Measurements from ENCODE around the gene PERCC1. TPM values are rescaled to one million over a fixed set of nuclear protein-coding genes. Genes with fewer than 3 reads are reported as not detected.
A peak's percentile ranks its signal among the peaks of the same experiment; 100 is the strongest.

The PERCC1 gene
- total RNA-seq, 1 donor = not detected

GRCh38 chr16:1420111-1420539, 10.8 kb upstream of the PERCC1 start:
- H3K27ac ChIP-seq (ENCODE audit: low read depth, low read length) = peak overlapping the region; percentile 95
- peak overlapping the region; percentile 83 for H2AFZ ChIP-seq (ENCODE audit: low read length)
- no peaks in the 10 kb centered on the region for H3K9me3 ChIP-seq (ENCODE audit: low read depth, low read length)
- H3K36me3 ChIP-seq (ENCODE audit: insufficient read depth, low read length) = no peaks in the 10 kb centered on the region
- peaks cover 11% of the 10 kb centered on the region for H3K4me1 ChIP-seq (ENCODE audit: insufficient read depth, low read length)
- H3K4me3 ChIP-seq (ENCODE audit: insufficient read depth, low read length) = peak overlapping the region; percentile 99
- peak overlapping the region; percentile 91 for H3K4me2 ChIP-seq (ENCODE audit: insufficient read depth, low read length)
- H3K27me3 ChIP-seq (ENCODE audit: insufficient read depth, low read length) = no peaks in the 10 kb centered on the region
- DNase-seq (ENCODE audit: insufficient read length, low spot score, missing footprints) = peak; percentile 90
- TF ChIP-seq CTCF (IDR thresholded peaks at IDR 0.05; ENCODE audit: extremely low read depth, low read depth, low read length) = no peak
- peaks cover 7% of the 10 kb centered on the region for H4K20me1 ChIP-seq (ENCODE audit: insufficient read depth, low read length)
- peaks cover 25% of the 10 kb centered on the region for H3K79me2 ChIP-seq (ENCODE audit: insufficient read depth, low read length)

DNA sequence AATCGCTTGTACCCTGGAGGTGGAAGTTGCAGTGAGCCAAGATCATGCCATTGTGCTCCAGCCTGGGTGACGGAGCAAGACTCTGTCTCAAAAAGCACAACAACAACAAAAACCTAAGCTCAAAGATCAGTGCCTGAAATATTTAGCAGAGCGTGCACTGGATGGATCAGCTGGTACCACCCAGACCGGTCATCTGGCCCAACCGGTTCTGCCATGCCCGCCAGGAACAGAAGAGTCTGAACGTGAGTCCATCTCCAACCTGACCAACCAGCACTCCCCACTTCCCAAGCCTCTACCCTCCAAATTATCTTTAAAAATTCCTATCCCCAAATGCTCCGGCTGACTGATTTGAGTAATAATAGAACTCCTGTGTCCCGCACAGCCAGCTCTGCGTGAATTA, 8.8 kb upstream of the PERCC1 start:
- H2AFZ ChIP-seq (ENCODE audit: low read length) = no peak overlapping the region
- H3K27ac ChIP-seq (ENCODE audit: low read depth, low read length) = no peak overlapping the region
- H3K27me3 ChIP-seq (ENCODE audit: insufficient read depth, low read length) = no peaks in the 10 kb centered on the region
- no peak overlapping the region for H3K4me2 ChIP-seq (ENCODE audit: insufficient read depth, low read length)
- no peaks in the 10 kb centered on the region for H3K36me3 ChIP-seq (ENCODE audit: insufficient read depth, low read length)
- peaks cover 25% of the 10 kb centered on the region for H3K79me2 ChIP-seq (ENCODE audit: insufficient read depth, low read length)
- peaks cover 11% of the 10 kb centered on the region for H3K4me1 ChIP-seq (ENCODE audit: insufficient read depth, low read length)
- TF ChIP-seq CTCF (IDR thresholded peaks at IDR 0.05; ENCODE audit: extremely low read depth, low read depth, low read length) = no peak
- no peak for DNase-seq (ENCODE audit: insufficient read length, low spot score, missing footprints)
- no peaks in the 10 kb centered on the region for H3K9me3 ChIP-seq (ENCODE audit: low read depth, low read length)
- no peak overlapping the region for H3K4me3 ChIP-seq (ENCODE audit: insufficient read depth, low read length)
- peaks cover 7% of the 10 kb centered on the region for H4K20me1 ChIP-seq (ENCODE audit: insufficient read depth, low read length)

DNA sequence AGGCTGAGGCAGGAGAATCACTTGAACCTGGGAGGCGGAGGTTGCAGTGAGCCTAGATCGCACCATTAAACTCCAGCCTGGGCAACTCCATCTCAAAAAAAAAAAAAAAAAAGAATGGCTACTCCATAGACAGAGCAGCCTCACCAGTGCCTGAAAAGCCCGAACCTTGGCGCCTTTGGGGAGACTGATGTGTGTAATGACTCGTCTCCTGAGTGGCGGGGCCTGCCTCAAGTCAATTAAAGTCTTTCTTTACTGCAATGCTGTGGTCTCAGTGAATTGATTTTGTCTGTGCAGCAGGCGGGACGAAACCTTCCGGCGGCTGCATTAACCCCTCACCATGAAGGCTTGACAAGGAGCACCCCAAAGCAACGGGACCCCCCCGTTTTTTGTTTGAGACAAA, 6.8 kb upstream of the PERCC1 start:
- peak; percentile 53 for DNase-seq (ENCODE audit: insufficient read length, low spot score, missing footprints)
- H3K27me3 ChIP-seq (ENCODE audit: insufficient read depth, low read length) = no peaks in the 10 kb centered on the region
- H3K4me1 ChIP-seq (ENCODE audit: insufficient read depth, low read length) = peaks cover 11% of the 10 kb centered on the region
- H2AFZ ChIP-seq (ENCODE audit: low read length) = no peak overlapping the region
- H3K27ac ChIP-seq (ENCODE audit: low read depth, low read length) = no peak overlapping the region
- H3K4me3 ChIP-seq (ENCODE audit: insufficient read depth, low read length) = no peak overlapping the region
- H3K36me3 ChIP-seq (ENCODE audit: insufficient read depth, low read length) = no peaks in the 10 kb centered on the region
- peaks cover 7% of the 10 kb centered on the region for H4K20me1 ChIP-seq (ENCODE audit: insufficient read depth, low read length)
- H3K4me2 ChIP-seq (ENCODE audit: insufficient read depth, low read length) = no peak overlapping the region
- TF ChIP-seq CTCF (IDR thresholded peaks at IDR 0.05; ENCODE audit: extremely low read depth, low read depth, low read length) = no peak
- H3K9me3 ChIP-seq (ENCODE audit: low read depth, low read length) = no peaks in the 10 kb centered on the region
- peaks cover 15% of the 10 kb centered on the region for H3K79me2 ChIP-seq (ENCODE audit: insufficient read depth, low read length)

- Histone ChIP-seq H3K36me3 (ENCODE audit: insufficient read depth, low read length) (no peaks in the 10 kb centered on the region), H3K9me3 (ENCODE audit: low read depth, low read length) (no peaks in the 10 kb centered on the region), H3K27ac (ENCODE audit: low read depth, low read length) (no peak overlapping the region), H3K4me2 (ENCODE audit: insufficient read depth, low read length) (no peak overlapping the region), H3K4me3 (ENCODE audit: insufficient read depth, low read length) (no peak overlapping the region), H3K27me3 (ENCODE audit: insufficient read depth, low read length) (no peaks in the 10 kb centered on the region), H3K79me2 (ENCODE audit: insufficient read depth, low read length) (no peaks in the 10 kb centered on the region), H3K4me1 (ENCODE audit: insufficient read depth, low read length) (peaks cover 4% of the 10 kb centered on the region), H4K20me1 (ENCODE audit: insufficient read depth, low read length) (no peaks in the 10 kb centered on the region), H2AFZ (ENCODE audit: low read length) (no peak overlapping the region)
- DNase-seq (ENCODE audit: insufficient read length, low spot score, missing footprints) = peak; percentile 58
- no peak for TF ChIP-seq CTCF (IDR thresholded peaks at IDR 0.05; ENCODE audit: extremely low read depth, low read depth, low read length)
Observed at GRCh38 chr16:1425616-1426370, 5.1 kb upstream of the PERCC1 start.

Data from osteoblast (primary cell).